Suppressor macrophage treated with lipopolysaccharide for 4 hours (primary cell): ENCODE measurements around the gene CHST12.
"Not testable (repeated sequence)": the region's sequence is repeated elsewhere in the genome, so short reads cannot be mapped to it uniquely, and the experiment has no call there.

Experiments used
- DNase-seq: peaks from one replicate; pipeline ENCODE4 v3.0.0-alpha.2; 2020

The CHST12 gene

DNA sequence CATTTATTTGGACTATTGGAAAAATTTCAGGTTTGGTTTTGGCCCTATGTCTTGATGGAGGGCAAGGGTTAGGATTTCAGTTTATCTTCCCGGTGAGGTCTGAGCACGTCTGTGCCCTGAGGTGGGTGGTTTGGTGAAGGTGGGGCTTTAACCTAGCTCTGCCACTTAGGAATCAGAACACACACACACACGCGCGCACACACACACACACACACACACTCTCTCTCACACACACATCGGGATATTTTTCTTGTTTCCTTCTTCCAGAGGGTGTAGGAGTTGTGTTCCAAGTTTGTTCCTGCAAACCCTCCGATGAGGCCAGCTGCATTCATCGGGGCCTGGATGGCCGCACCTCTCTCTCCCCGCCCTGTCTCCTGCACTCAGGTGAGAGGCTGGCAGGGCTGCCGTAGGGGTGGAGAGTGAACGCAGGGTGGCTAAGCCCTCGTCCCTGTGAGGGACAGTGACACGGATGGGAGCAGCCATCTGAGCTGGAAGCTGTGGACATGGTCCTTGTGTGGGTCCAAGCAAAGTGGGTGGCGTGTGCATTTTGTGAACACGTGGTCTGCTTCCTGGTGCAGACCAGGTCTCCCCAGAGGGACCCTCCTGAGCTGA lies 34.2 kb downstream of the CHST12 start:
- DNase-seq = no peak

DNA sequence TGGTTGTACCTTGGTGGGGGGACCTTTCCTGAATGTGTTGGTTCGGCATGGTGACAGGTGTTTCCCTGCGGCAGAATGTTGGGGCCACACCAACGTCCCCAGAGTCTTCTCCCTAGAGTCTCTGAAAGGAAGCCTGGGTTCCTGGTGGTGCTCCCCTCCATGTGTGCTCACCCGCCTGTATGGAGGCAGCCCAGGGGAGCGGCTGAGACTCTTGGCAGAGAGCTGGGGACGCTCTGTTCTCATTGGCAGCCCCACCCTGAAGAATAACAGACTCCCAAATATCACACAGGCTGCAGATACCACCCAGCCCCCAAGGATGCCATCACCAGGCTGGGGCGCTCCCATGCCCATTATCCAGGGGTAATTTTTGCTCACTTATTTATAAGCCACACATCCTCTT lies 34.8 kb downstream of the CHST12 start:
- no peak for DNase-seq

DNA sequence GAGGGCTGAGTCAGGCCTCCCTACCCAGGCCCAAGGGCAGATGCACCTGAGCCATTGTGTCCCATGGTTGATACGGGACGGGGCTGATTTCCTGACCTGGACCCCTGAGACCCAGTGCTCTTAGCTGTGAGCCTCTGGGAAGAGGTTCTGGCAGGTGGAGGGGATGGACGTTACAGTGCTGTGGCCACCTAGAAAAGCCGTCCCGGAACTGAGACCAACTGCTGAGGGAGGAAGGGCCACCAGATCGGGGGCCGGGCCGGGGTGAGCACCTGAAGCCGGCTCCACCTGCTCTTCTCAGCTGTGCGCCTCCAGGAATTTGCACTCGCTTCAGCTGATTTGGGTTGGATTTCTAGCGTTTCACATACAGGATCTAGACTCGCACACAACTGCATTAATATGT lies 35.4 kb downstream of the CHST12 start:
- no peak for DNase-seq

DNA sequence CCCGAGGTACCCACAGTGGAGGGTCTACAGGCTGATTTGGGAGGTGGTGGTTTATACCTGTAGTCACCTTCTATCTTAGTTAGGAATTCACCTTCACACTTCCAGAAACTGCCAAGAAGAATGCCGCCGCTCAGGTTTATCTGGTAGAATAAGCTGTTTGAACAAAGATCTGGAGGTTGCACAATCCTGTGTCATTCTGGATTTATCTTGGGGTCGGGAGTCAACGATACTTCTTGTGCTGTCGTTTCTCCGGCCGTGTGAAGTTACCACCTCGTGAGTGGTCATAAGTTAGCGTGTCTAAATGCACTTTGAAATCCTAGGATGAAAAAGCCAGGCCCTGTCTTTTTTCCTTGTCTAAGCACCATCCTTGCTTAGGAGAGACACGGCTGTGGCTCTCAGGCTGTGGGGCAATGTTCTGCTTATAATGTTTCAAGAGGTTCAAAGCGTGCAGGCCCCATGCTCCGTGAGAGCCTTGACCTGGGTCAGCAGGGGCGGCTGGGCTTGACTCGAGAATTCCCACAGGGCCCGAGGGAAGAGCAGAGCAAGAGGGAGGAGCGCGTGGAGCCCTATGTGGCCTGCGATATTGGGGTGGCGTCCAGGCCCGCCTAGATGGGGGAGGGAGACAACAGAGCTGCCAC lies 37.3 kb downstream of the CHST12 start:
- DNase-seq = no peak

DNA sequence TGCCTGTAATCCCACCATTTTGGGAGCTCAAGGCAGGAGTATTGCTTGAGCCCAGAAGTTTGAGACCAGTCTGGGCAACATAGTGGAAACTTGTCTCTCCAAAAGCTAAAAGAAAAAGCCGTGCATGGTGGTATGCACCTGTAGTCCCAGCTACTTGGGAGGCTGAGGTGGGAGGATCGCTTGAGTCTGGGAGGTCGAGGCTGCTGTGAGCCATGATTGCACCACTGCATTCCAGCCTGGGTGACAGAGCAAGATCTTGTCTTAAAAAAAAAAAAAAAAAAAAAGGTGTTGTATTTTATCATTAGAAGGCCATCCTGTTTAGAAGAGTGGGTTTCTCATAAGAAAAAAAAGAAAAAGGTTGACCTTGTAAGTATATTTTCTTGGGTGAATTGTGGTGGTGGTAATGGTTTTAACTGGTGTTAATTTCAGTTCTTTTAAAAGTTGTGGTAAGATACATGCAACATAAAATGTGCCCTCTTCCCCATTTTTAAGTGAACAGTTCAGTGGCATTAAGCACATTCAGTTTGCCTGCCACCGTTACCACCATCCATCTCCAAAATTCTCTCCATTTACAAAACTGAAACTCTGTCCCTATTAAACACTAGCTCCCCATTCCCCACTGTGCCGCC lies 38.1 kb downstream of the CHST12 start:
- no peak for DNase-seq

DNA sequence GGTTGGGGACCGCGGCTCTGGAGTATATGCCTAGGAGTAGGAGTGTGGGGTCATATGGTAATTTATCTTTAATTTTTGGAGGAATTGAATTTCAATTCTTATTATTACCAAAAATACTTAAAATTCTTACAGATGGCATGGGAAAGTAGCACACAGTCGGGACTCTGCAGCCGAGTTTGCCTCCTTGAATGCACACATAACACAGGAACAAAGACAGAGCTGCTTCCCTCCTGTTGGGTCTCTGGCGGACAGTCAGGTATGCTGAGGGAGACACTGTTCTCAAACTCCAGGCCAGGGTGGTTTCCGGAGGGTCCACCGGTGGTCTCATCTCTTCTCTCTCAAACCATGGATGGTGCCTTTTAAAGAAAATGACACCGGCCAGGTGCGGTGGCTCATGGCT lies 40.1 kb downstream of the CHST12 start:
- DNase-seq = no peak

DNA sequence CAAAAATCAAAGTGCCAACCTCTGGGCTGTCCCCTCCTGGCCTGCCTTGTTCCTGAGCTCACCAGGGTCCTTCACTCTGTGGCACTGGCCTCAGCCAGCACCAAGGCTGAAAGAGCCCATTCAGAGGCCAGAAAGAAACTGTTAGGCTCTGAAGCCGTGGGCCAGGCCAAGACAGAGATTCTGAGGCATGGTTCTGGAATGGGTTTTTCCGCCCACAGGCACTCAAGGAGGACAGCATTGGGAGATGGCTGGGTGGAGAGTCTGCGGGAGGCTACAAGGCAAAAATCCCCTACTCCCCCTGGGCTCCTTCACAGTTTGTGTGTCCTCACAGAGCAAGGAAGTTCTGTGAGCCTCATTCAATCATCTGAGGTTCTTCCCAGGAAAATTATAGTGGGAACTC lies 41.1 kb downstream of the CHST12 start:
- no peak for DNase-seq

DNA sequence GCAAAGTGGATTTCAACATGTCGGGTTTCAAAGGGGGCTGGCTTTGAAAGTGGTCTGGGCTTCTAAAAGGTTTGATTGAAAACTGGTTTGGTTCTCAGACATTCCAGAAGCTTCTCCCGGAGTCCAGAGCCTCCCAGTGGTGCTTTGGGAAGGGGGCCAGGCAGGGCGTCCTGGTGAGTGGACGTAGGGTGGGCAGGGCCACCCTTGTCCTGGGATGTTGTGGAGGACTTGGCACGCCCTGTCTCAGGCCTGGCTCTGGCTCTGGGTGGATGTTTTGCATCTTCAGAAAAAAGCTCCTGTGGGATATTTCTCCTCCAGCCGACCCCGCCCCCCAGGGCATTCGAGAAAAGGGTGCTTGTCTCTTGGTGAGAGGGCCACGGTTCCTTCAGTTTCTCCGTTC lies 41.6 kb downstream of the CHST12 start:
- DNase-seq = no peak

DNA sequence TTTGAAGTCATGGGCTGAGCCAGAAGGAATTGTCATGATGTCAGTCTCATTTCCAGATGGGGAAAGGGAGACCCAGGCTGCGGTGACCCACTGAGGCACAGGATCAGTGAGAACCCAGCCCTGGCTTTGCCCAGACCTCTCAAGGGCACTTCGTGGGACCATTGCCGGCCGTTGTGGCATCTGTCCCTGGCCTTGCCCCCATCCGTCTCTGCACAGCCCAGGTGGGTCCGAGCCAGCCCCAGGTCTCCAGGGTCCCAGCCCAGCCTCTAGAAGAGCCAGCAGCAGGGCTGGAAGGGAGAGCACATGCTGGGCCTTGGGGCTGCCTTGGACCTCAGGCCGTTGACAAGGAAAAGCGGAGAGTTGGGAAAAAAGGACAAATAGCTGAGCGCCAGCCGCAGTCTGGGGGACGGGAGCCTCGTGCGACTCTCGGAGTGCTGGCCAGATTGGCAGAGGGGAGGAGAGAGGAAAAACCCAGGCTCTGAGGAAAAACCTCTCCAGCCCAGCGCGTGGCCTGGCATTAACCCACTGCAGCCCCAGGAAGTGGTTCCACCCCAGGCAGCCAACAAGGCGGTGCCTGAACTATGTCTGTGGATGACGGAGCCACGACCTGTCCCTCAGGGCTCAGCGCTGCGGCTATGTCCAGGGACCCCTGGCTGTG lies 42.6 kb downstream of the CHST12 start:
- no peak for DNase-seq

DNA sequence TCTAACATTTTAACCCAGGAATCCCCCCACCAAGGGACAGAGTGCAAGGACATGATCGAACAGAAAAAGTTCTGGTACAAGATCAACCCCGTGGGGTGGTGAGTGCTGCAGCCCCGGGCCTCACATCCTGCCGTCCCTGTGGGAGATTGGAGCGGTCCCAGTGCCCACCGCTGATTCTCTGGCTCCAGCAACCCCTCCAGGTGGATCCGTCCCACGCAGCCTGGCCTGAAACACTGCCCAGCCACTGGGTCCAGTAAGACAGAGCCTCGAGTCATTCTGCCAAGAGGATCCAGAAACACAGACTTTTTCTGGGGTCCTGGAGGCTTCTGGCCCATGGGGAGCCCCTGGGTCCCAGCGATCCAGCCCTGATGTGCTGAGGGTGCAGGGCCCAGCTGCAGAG lies 43.3 kb downstream of the CHST12 start:
- DNase-seq = no peak

DNA sequence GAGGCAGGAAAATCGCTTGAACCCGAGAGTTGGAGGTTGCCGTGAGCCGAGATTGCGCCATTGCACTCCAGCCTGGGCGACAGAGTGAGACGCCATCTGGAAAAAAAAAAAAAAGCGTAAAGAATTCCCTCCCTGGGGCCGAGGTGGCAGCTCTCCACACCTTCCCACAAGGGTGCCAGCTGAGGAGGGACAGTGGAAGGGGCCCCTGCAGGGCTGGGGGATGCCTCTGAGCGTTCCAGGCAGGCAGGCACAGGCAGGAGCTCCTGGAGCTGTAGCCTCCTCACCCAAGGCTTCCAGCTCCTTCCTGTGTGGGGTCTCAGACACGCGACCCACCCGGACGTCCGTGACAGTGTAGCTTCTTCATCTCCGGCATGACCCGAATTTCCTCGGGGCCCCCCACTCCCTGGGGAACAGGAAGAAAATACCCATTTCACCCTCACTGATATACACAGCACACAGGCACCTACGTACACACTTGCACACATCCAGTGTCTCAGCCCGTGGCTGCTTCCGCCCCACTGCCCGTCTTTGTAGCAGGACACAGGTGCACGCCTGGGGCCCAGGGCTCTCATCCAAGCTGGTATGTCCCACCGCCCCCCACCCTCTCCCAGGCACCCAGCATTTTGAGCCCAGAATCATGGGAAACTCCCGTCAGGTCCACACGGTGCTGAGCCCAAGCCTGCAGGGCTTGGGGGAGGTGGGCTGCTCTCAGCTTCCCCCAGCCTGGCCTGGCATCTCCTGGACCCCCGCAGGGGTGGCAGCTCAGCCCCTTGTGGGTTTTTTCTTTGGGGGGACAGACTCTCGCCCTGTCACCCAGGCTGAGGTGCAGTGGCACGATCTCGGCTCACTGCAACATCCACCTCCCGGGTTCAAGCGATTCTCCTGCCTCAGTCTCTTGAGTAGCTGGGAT lies 47.0 kb downstream of the CHST12 start:
- DNase-seq = no peak

DNA sequence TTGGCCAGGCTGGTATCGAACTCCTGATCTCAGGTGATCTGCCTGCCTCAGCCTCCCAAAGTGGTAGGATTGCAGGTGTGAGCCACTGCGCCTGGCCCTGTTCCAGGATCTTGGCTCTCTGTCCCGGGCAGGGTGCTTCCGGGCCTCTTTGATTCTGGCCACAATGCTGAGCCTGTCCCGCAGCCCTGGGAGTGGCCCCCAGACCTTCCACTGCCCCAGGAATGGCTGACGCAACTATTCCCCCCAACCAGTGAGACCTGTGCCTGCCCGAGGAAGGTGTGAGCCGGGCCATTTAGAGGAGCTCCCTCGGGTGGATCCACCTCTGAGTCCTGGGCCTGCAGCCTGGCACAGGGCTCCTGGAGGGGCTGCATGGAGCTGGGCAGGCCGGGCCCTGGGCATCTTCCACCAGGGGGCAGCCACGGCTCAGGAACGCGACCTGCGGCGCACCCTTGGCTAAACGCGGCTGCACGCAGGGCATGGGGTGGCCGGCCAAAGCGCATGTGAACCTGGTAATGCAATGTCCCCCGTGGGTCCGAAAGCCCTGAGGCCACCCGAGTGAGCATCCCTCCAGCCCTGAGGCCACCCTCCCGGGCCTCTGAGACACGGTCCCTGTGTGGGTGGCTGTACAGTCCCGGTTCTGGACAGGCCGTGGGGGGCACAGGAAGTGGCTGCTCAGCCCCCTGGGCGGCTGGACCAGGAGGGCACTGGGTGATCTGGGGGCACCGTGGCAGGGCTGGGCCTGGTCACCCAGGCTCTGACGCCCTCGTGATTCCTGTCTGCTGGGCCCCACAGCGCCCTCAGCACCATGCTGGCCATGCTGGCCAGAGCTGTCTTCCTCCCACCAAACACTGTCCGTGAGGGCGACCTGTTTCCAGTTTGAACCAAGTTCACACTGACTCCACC lies 48.0 kb downstream of the CHST12 start:
- peak; percentile 83 for DNase-seq

DNA sequence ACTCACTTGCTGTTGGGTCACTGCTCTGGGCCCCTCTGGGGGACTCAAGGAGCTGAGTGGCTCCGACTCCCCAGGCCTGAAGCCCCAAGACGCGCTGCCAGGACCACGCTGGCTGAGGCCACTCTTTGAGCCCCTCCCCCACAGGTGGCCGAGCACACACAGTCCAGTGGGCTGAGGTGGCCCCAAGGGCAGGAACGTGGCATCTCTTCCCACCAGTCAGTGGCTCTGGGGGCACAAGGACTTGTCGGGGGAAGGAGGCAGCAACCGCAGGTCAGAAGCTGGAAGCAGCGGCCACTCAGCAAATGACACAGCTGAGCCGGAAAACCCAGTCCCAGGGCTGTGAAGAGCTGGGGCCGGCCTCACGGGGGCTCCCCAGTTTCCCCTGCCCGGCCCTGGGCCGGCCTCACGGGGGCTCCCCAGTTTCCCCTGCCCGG lies 48.7 kb downstream of the CHST12 start:
- DNase-seq = peak; percentile 33

DNA sequence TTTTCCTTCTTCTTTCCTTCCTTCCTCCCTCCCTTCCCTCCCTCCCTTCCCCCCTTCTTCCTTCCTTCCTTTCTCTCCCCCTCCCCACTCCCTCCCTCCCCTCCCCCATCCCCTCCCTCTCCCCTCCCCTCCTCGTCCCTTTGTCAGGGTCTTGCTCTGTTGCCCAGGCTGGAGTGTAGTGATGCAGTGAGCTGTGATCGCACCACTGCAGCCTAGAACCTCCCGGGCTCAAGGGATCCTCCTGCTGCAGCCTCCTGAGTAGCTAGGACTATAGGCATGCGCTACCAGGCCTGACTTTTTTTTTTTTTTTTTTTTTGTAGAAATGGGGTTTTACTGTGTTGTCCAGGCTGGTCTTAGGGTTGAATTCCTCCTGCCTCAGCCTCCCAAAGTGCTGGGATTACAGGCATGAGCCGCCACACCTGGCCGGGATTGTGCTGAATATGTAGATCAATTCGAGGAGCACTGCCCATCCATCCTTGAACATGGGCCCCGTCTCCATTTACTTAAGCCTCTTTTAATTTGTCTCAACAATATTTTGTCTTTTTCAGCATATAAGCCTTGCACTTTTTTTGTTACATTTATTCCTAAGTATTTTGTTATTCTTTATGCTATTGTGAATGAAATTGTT lies 49.3 kb downstream of the CHST12 start:
- DNase-seq = no peak

DNA sequence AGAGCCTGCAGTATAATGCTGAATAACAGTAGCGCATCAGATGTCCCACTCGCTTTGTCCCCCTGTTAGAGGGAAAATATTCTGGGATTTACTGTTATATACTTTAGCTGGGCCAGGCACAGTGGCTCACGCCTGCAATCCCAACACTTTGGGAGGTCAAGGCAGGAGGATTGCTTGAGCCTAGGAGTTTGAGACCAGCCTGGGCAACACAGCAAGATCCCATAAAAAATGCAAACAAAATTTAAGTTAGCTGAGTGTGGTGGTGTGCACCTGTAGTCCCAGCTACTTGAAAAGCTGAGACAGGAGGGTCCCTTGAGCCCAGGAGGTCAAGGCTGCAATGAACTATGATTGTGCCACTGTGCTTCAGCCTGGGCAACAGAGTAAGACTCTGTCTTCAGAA lies 50.4 kb downstream of the CHST12 start:
- not testable (repeated sequence) for DNase-seq

DNA sequence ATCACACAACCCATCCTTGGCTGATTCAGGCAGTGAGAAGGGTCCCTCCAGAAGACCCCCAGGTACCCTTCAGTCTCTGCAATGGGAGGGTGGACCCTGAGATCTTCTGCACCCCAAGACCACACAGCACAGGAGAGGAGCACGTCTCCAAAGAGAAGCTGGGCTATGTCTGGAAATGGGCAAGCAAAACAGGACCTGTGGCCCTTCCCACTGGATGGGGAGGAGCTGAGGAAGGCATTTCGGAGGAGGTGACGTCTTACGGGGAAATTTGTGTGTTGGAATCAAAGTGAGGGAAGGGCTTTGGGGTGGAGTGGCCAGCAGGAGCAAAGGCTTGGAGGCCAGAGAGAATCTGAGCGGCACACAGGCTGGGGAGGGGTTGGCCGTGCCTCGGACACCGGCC lies 56.3 kb downstream of the CHST12 start:
- DNase-seq = no peak

DNA sequence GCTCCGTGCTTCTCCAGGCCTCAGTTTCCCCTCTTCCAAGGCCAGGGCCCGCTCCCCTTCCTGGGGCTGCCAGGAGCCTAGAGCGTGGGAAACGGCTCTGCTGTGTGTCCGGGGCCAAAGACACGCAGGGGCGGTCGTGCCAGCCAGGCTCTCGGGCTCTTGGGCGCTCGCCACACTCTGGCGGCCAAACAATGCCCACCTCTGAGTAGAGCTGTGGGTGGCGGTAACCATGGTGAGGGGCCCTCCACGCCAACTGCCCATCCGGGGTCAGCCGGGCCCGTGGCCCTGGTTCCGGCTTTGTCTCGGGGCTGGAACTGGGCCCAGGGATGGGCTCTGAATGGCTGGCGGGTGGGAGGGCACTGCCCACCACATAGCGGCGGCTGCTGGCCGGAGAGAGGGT lies 56.8 kb downstream of the CHST12 start:
- no peak for DNase-seq

DNA sequence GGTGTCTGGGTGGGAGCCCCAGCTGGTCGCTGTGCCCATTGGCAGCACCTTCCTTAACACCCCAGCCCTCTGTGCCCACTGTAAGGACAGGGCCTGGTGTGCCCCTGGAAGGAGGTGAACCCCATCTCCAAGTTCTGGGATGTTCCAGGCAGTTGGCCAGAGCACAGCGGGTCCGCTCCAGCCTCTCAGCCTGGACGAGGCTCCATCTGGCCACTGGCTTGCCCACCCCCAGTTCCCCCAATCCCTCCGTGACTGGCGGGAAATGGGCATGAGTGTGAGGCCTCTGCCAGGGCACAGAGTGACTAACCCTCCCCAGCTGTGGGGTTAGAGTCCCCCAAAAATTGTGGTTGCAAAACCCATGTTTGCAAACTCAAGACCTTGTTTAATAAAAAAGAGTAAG lies 57.2 kb downstream of the CHST12 start:
- no peak for DNase-seq

DNA sequence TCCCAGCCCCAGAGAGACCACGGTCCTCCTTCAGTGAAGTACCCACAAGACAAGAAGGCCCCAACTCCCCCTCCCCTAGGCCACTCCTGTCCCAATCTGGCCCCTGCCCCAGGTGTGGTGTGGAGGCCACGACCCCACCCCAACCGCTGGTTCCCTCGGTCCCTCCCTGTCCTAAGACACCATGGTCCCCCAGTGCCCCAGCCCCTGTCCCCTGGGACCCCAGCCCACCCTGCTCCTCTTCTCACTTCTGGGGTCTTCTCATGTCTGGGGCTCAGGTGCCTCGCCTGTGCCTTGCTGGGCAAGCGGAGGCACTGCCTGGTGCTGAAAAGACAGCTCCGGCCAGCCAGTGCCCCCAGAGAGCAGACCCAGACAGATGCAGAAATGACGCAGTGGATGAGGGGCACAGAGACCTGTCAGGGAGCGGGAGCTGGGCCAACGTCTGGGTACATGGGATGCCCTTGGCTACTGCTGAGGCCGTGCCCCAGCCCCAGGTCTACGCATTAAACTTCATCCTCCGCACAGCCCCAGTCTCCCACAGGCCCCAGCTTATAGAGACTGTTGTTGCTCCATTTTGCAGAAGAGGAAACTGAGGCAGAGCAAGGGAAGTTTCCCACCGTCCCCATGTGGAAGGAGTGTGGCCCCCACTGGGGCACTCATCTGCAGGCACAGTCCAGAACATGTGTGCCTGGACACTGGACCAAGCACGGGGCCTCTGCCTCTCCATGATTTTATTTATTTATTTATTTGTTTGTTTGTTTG lies 58.0 kb downstream of the CHST12 start:
- no peak for DNase-seq

DNA sequence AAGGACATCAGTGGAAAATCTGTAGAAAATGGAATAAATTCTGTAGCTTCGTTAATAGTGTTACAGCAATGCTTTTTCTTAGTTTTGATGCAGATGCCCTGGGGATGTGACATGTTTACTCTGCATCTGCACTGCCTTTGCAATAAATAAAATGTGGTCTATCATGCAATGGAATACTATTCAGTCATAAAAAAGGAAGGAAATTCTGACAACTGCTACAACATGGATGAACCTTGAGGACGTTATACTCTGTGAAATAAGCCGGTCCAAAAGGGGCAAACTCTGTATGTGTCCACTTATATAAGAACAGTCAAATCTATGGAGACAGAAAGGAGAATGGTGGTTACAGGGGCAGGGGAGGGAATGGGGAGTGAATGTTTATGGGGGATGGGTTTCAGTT lies 59.3 kb downstream of the CHST12 start:
- DNase-seq = no peak

DNA sequence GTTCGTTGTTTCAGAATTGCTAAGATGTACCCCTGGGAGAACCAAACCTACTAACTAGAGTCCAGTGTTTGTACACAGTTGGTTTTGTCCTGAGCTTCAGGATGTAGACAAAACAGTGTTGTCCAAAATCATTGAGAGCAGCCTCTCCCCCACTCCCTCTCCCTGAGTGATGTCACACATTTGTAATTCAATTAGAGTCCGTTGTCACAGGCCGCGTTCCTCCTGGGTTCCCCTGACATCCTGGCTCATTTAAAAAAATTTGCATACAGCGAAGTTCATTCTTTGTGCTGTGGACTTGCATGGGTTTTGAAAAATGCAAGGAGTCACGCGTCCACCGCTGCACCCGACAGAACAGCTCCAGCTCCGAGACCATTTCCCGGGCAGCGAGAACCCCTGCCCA lies 62.5 kb downstream of the CHST12 start:
- no peak for DNase-seq
